CD4-positive, CD25-positive, alpha-beta regulatory T cell (primary cell): ENCODE measurements around the gene SOWAHD. TPM values are rescaled to one million over a fixed set of nuclear protein-coding genes. Genes with fewer than 3 reads are reported as not detected.
"Not testable (repeated sequence)": the region's sequence is repeated elsewhere in the genome, so short reads cannot be mapped to it uniquely, and the experiment has no call there.

Experiments
- ATAC-seq, 2 donors: fragments of 150-1000 bp; cut with Tn5 transposase; one replicate each; pipeline ENCODE4 v1.10.0; 2021; ENCODE audit warnings: low read depth in 2 of 2, moderate number of reproducible peaks in 2 of 2, moderate library complexity in 1 of 2
- DNase-seq, 3 donors: peaks; one replicate each; pipeline versions ENCODE4 v3.0.0 to v3.0.0-alpha.2; 2012 to 2022; ENCODE audit warnings: mixed read lengths in 1 of 3
- H3K27ac ChIP-seq: one replicate; pipeline ENCODE4 v1.7.0; 2013; ENCODE audit warnings: mild to moderate bottlenecking, low read length; ENCODE audit not compliant: insufficient read depth, poor library complexity, severe bottlenecking
- H3K27me3 ChIP-seq: one replicate; pipeline ENCODE4 v1.7.0; 2013; ENCODE audit warnings: low read length; ENCODE audit not compliant: control insufficient read depth, insufficient read depth
- H3K36me3 ChIP-seq: one replicate; pipeline ENCODE4 v1.7.0; 2013; ENCODE audit warnings: mild to moderate bottlenecking, low read length, moderate library complexity; ENCODE audit not compliant: control insufficient read depth, insufficient read depth
- H3K4me1 ChIP-seq: 2 replicates; pipeline ENCODE4 v1.7.0; 2013; ENCODE audit warnings: mild to moderate bottlenecking, low read length; ENCODE audit not compliant: insufficient read depth, control insufficient read depth, poor library complexity, severe bottlenecking
- H3K4me3 ChIP-seq: one replicate; pipeline ENCODE4 v1.7.0; 2013; ENCODE audit warnings: low read depth, mild to moderate bottlenecking, low read length, moderate library complexity
- H3K9me3 ChIP-seq, 2 experiments: 1 replicate in 1 of 2; 2 replicates in 1 of 2; pipeline ENCODE4 v1.7.0; 2013; ENCODE audit warnings: low read length in 2 of 2, mild to moderate bottlenecking in 1 of 2, moderate library complexity in 1 of 2; ENCODE audit not compliant: control insufficient read depth in 2 of 2
- H3K27ac Mint-ChIP-seq, 3 donors: one replicate each; pipeline ENCODE4 v1.8.0; 2020 to 2022; ENCODE audit warnings: mild to moderate bottlenecking in 3 of 3, mixed read lengths in 3 of 3, moderate library complexity in 2 of 3
- H3K27me3 Mint-ChIP-seq: one replicate; pipeline ENCODE4 v1.8.0; 2022; ENCODE audit warnings: mild to moderate bottlenecking, mixed read lengths
- H3K36me3 Mint-ChIP-seq: one replicate; pipeline ENCODE4 v1.8.0; 2020; ENCODE audit warnings: mixed read lengths
- H3K4me1 Mint-ChIP-seq, 4 donors: one replicate each; pipeline ENCODE4 v1.8.0; 2020 to 2022; ENCODE audit warnings: mixed read lengths in 4 of 4, mild to moderate bottlenecking in 1 of 4
- H3K4me3 Mint-ChIP-seq, 4 donors: one replicate each; pipeline ENCODE4 v1.8.0; 2020 to 2022; ENCODE audit warnings: mild to moderate bottlenecking in 4 of 4, mixed read lengths in 4 of 4, moderate library complexity in 3 of 4
- H3K9me3 Mint-ChIP-seq, 7 donors: one replicate each; pipeline ENCODE4 v1.8.0; 2020 to 2022; ENCODE audit warnings: mixed read lengths in 7 of 7, mild to moderate bottlenecking in 3 of 7, moderate library complexity in 2 of 7
- polyA plus RNA-seq, 4 donors: library from polyadenylated mRNA; unstranded; fragments of 300-500 nt; fragmentation: Illumina TruSeq; gene quantifications; one replicate each; pipeline ENCODE4 v1.2.3, GENCODE V29; 2021
- total RNA-seq: library from RNA; stranded (reverse); gene quantifications from one replicate; pipeline ENCODE4 v1.2.3, GENCODE V29; 2022

SOWAHD gene
- total and polyA plus RNA-seq, 5 donors from 2014 or later: 0.38 to 0.52 (median 0.46) TPM; not detected in 1

DNA sequence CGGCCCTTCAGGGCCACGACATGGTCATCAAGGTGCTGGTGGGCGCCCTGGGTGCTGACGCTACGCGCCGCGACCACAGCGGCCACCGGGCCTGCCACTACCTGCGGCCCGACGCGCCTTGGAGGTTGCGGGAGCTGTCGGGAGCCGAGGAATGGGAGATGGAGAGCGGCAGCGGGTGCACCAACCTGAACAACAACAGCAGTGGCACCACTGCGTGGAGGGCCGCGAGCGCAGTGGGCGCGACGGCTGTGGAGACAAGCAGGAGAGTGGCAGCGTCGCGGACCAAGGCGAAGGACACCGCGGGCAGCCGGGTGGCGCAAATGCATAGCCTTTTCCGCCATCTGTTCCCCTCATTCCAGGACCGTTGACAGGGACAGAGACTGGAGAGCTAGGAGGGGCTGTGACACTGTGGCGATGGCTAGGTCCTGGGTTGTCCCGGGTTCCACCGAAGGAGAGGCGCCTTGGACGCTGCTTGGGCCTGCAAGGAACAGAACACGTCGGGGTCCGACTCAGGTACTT lies 919 bp downstream of the SOWAHD start:
- no peaks in the 10 kb centered on the region for H3K9me3 Mint-ChIP-seq
- no peak overlapping the region for H3K4me3 ChIP-seq
- H3K9me3 ChIP-seq: no peaks in the 10 kb centered on the region
- ATAC-seq: no peak
- H3K36me3 Mint-ChIP-seq: no peaks in the 10 kb centered on the region
- peaks cover 17 to 47% (median 23%) of the 10 kb centered on the region in 4 donors for H3K4me1 Mint-ChIP-seq
- H3K27ac Mint-ChIP-seq: no peak overlapping the region
- H3K4me1 ChIP-seq: peaks cover 40% of the 10 kb centered on the region
- H3K27me3 ChIP-seq: no peaks in the 10 kb centered on the region
- DNase-seq: no peak
- H3K36me3 ChIP-seq: no peaks in the 10 kb centered on the region
- no peak overlapping the region for H3K27ac ChIP-seq
- no peaks in the 10 kb centered on the region for H3K27me3 Mint-ChIP-seq
- peak overlapping the region; percentile 52 to 77 (median 60) for H3K4me3 Mint-ChIP-seq

DNA sequence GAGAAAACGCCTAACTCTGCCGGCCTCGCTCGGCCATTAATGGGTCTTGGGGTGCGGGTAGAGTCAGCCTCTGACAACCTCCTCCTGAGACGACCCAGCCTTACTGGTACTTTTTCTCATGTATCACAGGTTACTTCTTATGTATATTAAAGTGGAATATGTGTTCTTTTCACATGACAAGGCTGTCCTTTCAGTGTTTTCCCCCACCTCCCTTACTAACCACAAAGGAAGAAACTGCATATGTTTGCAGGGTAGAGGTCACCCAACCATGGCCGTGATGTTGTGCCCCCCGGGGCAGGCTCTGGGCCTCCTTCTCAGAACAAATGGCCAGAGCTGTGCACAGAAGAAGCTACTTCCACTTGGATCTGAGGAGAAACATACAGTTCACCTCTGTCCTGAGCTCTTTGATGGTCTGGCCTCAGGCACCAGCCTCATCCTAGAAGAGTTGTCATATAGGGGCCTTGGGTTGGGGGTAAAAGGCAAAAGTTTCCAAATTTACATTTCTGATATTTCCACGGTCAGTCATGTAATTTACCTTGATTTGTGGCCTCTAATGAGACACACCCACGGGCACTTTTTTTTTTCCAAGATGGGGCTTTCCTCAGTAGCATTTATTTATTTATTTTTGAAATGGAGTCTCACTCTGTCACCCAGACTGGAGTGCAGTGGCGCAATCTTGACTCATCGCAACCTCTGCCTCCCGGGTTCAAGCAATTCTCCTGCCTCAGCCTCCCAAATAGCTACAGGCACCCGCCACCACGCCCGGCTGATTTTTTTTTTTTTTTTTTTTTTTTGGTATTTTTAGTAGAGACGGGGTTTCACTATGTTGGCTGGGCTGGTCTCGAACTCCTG lies 1.9 kb downstream of the SOWAHD start:
- peak overlapping the region; percentile 52 to 77 (median 60) for H3K4me3 Mint-ChIP-seq
- ATAC-seq (no peak), DNase-seq (no peak)
- no peak overlapping the region for H3K27ac ChIP-seq
- peaks cover 33% of the 10 kb centered on the region for H3K4me1 ChIP-seq
- peaks cover 17 to 37% (median 22%) of the 10 kb centered on the region in 4 donors for H3K4me1 Mint-ChIP-seq
- H3K36me3 Mint-ChIP-seq: no peaks in the 10 kb centered on the region
- H3K9me3 ChIP-seq: no peaks in the 10 kb centered on the region
- no peak overlapping the region for H3K4me3 ChIP-seq
- no peaks in the 10 kb centered on the region for H3K27me3 ChIP-seq
- no peaks in the 10 kb centered on the region for H3K36me3 ChIP-seq
- H3K27ac Mint-ChIP-seq: peak overlapping the region in 1 of 3 donors; percentile 31
- no peaks in the 10 kb centered on the region for H3K9me3 Mint-ChIP-seq
- no peaks in the 10 kb centered on the region for H3K27me3 Mint-ChIP-seq

DNA sequence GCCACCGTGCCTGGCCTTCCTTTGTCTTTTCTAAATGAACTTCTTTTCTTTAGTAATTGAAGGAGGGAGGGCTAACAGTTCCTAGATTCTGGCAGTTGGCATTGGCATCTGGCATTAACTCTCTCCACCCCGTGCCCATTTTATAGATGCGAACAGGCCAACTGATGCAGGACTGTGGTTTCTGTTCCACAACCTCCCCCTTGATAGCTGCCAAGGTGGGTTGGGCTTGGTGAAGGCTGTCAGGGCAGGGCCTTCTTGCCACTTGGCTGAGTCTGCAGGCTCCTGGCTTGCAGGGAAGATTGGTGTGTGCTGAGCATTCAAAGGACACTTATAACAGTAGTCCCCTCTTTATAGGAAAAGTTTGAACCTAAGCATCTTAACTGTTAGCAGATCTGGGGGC lies 4.3 kb downstream of the SOWAHD start:
- no peaks in the 10 kb centered on the region for H3K36me3 ChIP-seq
- no peak for DNase-seq
- Mint-ChIP-seq H3K4me1 (peaks cover 0 to 13% (median under 1%) of the 10 kb centered on the region in 4 donors), H3K27ac (no peak overlapping the region), H3K4me3 (peak overlapping the region in 1 of 4 donors; percentile 43), H3K36me3 (no peaks in the 10 kb centered on the region), H3K27me3 (no peaks in the 10 kb centered on the region), H3K9me3 (no peaks in the 10 kb centered on the region)
- H3K4me1 ChIP-seq: peaks cover 9% of the 10 kb centered on the region
- no peaks in the 10 kb centered on the region for H3K27me3 ChIP-seq
- no peaks in the 10 kb centered on the region for H3K9me3 ChIP-seq
- H3K27ac ChIP-seq: no peak overlapping the region
- H3K4me3 ChIP-seq: no peak overlapping the region
- ATAC-seq: no peak

DNA sequence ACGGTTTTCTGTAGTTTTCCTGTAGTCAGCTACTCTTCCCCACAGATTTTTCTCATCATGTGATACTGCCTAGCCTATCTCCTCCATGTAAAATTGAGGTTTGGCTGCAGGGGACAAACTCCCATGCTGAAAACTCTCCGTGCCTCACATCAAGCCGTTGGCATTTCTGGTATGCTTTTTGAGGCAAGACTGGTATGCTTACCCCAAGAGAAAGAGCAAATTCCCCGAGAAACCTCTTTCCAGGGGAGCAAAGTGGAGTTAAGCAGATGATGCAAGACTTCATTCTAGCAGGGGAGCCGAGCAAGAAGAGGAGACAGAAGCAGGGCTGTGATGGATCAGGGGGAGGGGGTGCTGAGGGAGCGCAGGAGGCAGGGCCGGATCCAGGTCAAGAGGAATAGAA lies 4.8 kb downstream of the SOWAHD start:
- Histone ChIP-seq H3K4me1 (peaks cover 7% of the 10 kb centered on the region), H3K4me3 (no peak overlapping the region), H3K27ac (no peak overlapping the region), H3K27me3 (no peaks in the 10 kb centered on the region), H3K36me3 (no peaks in the 10 kb centered on the region), H3K9me3 (no peaks in the 10 kb centered on the region)
- Mint-ChIP-seq H3K4me3 (no peak overlapping the region), H3K27ac (no peak overlapping the region), H3K4me1 (peaks cover 0 to 10% (median 0%) of the 10 kb centered on the region in 4 donors), H3K27me3 (no peaks in the 10 kb centered on the region), H3K36me3 (no peaks in the 10 kb centered on the region), H3K9me3 (no peaks in the 10 kb centered on the region)
- no peak for DNase-seq
- ATAC-seq: no peak

DNA sequence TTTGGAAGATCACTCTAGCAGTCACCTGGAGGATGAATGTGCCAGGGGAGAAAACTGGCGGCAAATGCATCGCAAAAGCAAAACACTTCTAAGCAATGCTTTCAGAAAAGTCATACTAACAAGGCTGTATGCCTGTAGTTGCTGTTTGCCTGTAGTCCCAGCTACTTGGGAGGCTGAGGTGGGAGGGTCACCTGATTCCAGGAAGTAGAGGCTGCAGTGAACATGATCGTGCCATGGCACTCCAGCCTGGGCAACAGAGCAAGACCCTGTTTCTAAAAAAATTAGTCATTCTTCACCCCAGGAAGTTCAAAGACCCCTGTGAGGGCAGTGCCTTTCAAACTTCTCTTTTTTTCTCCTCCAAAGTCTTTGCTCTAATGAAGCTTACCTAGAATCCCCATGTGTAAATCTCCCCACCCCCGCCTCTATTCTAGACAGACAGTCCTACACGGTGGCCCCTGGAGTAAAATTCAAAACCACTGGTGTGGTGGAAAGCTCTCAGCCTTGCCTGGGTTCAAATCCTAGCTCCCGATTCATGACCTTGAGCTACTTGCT lies 5.5 kb downstream of the SOWAHD start:
- H3K27me3 Mint-ChIP-seq: no peaks in the 10 kb centered on the region
- H3K27me3 ChIP-seq: no peaks in the 10 kb centered on the region

DNA sequence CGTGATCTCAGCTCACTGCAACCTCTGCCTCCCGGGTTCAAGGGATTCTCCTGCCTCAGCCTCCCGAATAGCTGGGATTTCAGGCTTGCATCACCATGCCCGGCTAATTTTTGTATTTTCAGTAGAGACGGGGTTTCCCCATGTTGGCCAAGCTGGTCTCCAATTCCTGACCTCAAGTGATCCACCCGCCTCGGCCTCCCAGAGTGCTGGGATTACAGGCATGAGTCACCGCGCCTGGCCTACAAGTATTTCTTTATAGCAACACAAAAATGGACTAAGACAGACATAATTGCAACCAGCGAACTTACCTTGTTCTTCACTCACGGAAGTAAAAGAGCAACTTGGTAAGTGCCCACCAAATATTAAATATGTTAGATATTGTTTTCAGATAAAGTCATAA lies 10.0 kb downstream of the SOWAHD start:
- not testable (repeated sequence) for H3K36me3 Mint-ChIP-seq, H3K9me3 ChIP-seq, DNase-seq, H3K27ac ChIP-seq, H3K4me1 Mint-ChIP-seq, H3K27me3 ChIP-seq, H3K36me3 ChIP-seq, H3K4me3 ChIP-seq, H3K4me3 Mint-ChIP-seq, H3K27me3 Mint-ChIP-seq, H3K4me1 ChIP-seq, ATAC-seq, H3K27ac Mint-ChIP-seq, H3K9me3 Mint-ChIP-seq

More for the DNA sequence above, 5.5 kb downstream of the SOWAHD start:
- H3K9me3 Mint-ChIP-seq: no peaks in the 10 kb centered on the region
- H3K9me3 ChIP-seq: no peaks in the 10 kb centered on the region
- H3K4me1 ChIP-seq: peaks cover 5% of the 10 kb centered on the region
- no peak overlapping the region for H3K27ac Mint-ChIP-seq
- peak overlapping the region in 1 of 4 donors; percentile 30 for H3K4me3 Mint-ChIP-seq
- H3K27ac ChIP-seq: no peak overlapping the region
- DNase-seq (no peak), ATAC-seq (no peak)
- no peaks in the 10 kb centered on the region for H3K36me3 Mint-ChIP-seq
- no peak overlapping the region for H3K4me3 ChIP-seq
- peaks cover 0 to 10% (median 0%) of the 10 kb centered on the region in 4 donors for H3K4me1 Mint-ChIP-seq
- no peaks in the 10 kb centered on the region for H3K36me3 ChIP-seq

DNA sequence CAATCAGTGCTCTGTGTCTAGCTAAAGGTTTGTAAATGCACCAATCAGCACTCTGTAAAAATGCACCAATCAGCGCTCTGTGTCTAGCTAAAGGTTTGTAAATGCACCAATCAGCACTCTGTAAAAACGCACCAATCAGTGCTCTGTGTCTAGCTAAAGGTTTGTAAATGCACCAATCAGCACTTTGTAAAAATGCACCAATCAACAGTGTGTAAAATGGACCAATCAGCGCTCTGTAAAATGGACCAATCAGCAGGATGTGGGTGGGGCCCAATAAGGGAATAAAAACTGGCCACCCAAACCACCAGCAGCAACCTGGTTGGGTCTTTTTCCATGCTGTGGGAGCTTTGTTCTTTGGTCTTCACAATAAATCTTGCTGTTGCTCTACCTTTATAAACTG lies 11.0 kb downstream of the SOWAHD start:
- not testable (repeated sequence) for H3K27me3 Mint-ChIP-seq, DNase-seq, H3K4me3 Mint-ChIP-seq

More for the DNA sequence above, 11.0 kb downstream of the SOWAHD start:
- H3K4me1 Mint-ChIP-seq, H3K4me3 ChIP-seq, H3K36me3 ChIP-seq, H3K36me3 Mint-ChIP-seq, H3K27me3 ChIP-seq, H3K27ac Mint-ChIP-seq, H3K9me3 ChIP-seq, ATAC-seq, H3K9me3 Mint-ChIP-seq, H3K27ac ChIP-seq, H3K4me1 ChIP-seq: not testable (repeated sequence)
